H54 (cell line): ENCODE results near the gene EPHA3.

Experiments used
- DNase-seq: peaks from one replicate; pipeline ENCODE4 v3.0.0; 2011; ENCODE audit warnings: low spot score, mixed read lengths; ENCODE audit not compliant: insufficient read length
- FAIRE-seq: peaks from 3 replicates; lab custom pipeline; 2011; peaks lifted over from hg19 to GRCh38; lab: Jason Lieb, UNC
- POLR2A ChIP-seq: IDR thresholded peaks from 2 replicates; pipeline ENCODE4 v1.6.1; 2011; ENCODE audit warnings: low read depth, mild to moderate bottlenecking, low read length

The EPHA3 gene

DNA sequence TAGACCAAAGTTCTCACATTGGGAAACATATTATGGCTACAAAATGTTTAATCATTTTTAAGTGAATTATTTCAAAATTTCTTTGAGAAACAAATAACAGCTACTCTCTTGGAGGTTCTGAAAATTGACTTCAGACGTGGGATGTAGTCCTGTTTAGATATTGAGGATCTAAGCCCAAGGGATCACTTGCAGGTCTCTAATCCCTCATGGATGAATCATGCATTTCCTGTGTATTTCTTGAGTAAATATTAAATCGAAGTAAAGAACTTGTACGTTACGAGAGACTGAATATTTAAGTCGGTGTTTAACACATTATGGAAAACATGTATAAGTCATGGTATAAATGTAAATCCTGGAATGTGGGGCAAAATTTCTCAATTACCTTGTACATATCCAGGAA is 119.8 kb downstream of the EPHA3 start:
- DNase-seq: no peak
- TF ChIP-seq POLR2A: no peak
- no peak for FAIRE-seq

DNA sequence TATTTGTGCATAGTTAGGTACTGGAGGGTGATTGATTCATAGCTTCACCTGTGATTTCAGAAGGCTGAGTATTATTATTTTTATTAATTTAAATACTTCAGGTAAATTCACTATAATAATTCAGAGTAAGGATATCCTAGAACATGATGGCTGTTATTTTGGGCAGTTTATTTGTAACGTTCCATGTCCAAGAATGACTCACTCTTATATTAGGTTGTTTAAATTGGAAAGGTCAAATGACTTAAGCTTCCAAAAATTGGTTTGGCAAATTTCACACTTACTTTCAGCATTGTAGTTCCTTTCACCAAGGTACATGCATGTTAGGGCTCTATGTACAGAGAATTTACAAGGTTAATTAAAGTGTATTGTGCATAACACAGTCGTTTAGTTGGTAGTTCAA is 120.2 kb downstream of the EPHA3 start:
- TF ChIP-seq POLR2A: no peak
- DNase-seq (no peak), FAIRE-seq (no peak)

- FAIRE-seq (no peak), DNase-seq (no peak)
- TF ChIP-seq POLR2A: no peak
These were observed 124.7 kb downstream of the EPHA3 start for GRCh38 chr3:89232155-89232554.

GRCh38 chr3:89234620-89235019 is 127.2 kb downstream of the EPHA3 start:
- no peak for FAIRE-seq
- DNase-seq: no peak
- no peak for TF ChIP-seq POLR2A

DNA sequence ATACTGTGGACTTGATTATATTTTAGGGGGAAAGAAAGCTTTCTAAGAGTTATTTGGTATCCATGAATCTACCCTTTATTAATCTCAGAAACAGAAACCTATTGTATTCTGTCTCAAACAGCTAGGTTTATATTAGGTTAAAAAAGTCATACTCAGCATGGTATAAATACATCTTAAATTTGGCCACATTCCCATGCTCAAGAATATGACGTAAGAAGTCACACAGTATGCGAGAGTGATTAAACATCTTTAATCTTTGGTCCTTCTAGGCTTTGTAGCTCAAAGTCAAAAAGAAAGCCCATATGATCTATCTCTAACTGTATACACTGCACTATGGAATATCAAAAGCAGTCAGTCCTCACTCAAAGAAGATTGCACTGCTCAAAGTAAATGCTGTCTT is 131.4 kb downstream of the EPHA3 start:
- DNase-seq (no peak), FAIRE-seq (no peak)
- TF ChIP-seq POLR2A: no peak

GRCh38 chr3:89239774-89240173 is 132.4 kb downstream of the EPHA3 start:
- DNase-seq: no peak
- TF ChIP-seq POLR2A: no peak
- no peak for FAIRE-seq

- FAIRE-seq (no peak), DNase-seq (no peak)
- TF ChIP-seq POLR2A: no peak
These were observed 138.2 kb downstream of the EPHA3 start for GRCh38 chr3:89245612-89246011.

DNA sequence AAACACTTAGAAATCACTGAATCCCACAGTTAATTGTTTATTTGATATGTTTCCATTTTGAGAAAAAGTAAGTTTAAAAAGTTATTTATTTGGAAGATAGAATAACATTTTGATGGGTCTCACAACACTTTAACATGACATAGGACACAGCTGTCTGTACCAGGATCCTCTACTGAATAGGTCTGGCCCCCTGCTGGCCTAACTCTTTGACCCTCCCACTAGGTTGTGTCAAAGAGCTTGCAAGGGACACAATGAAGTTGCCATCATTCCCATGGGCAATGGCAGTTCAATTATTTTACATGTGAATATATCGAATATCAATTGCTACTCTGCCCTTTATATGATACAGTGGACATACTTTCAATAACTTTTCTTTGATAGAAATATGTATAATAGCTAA is 138.9 kb downstream of the EPHA3 start:
- no peak for TF ChIP-seq POLR2A
- FAIRE-seq (no peak), DNase-seq (no peak)

GRCh38 chr3:89250742-89251141 is 143.3 kb downstream of the EPHA3 start:
- FAIRE-seq (no peak), DNase-seq (no peak)
- TF ChIP-seq POLR2A: no peak

GRCh38 chr3:89252016-89252415 is 144.6 kb downstream of the EPHA3 start:
- no peak for FAIRE-seq
- DNase-seq: no peak
- TF ChIP-seq POLR2A: no peak

GRCh38 chr3:89252860-89253259 is 145.4 kb downstream of the EPHA3 start:
- FAIRE-seq: no peak
- TF ChIP-seq POLR2A: no peak
- no peak for DNase-seq

- no peak for FAIRE-seq
- DNase-seq: no peak
- TF ChIP-seq POLR2A: no peak
These were observed 149.0 kb downstream of the EPHA3 start for GRCh38 chr3:89256395-89256794.

DNA sequence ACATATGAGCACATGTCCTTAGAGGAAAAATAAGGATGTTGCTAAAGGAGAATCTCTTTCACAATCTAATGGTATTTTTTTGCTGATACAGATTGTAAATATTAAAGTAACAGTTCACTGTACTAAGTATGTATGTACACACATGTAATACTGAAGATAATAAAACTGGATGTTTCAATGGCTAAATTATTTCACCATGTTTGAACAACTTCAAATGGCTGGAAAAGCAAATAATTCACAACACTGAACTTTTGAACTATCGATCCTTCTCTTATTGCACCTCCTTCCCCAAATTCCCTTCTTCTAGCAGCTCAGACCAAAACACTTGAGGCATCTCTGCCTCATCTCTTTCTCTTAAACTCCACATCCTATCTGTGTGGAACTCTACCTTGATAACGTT is 149.5 kb downstream of the EPHA3 start:
- no peak for TF ChIP-seq POLR2A
- FAIRE-seq: no peak

DNA sequence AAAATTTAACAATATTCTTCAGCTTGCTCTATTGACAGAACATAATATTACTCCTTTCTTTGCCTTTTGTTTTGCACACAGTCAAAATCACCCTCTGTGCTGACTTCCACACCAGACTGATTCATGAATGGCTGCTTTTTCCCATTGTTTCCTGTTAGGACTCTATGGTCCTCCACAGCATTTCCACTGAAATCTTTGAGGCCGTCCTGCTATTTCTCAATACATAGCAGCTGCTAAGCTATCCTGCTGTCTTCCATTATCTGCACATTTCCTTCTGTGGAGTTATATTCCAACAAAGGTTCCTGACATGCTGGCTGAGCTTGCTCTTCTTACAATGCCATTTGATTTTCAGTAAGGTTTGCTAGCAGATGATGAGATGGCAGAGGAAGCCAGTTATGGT is 153.3 kb downstream of the EPHA3 start:
- no peak for TF ChIP-seq POLR2A
- DNase-seq (no peak), FAIRE-seq (no peak)

More for the DNA sequence above, 149.5 kb downstream of the EPHA3 start:
- no peak for DNase-seq

DNA sequence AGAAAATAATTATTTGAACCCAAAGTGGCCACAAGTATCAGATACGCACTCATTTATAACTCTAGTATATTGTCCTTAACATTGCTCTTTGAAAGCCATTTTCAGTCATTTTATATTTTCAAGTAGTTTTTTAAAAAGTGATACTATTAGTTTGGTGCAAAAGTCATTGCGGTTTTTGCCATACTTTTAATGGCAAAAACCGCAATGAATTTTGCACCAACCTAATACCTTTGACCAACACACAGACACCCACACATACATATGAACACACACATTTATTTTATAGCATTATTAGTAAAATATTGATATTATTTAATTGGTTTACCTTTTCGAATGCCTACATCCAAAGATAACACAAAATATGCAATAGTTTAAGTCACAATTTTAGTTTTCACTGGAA is 154.3 kb downstream of the EPHA3 start:
- FAIRE-seq (no peak), DNase-seq (no peak)
- no peak for TF ChIP-seq POLR2A
